ENCODE data around the gene PIEZO1. TPM values are rescaled to one million over a fixed set of nuclear protein-coding genes. Genes with fewer than 3 reads are reported as not detected.

The PIEZO1 gene
- total RNA-seq, 2 donors from 2014 or later, result 156 to 202 TPM

- H3K27ac ChIP-seq, result no peak overlapping the region
- intact Hi-C loops (cut with DNase I), result no loop called here
- no peaks in the 10 kb centered on the region for H3K4me1 ChIP-seq (replicated peaks)
- no peak for DNase-seq (ENCODE audit: low spot score)
- H3K4me3 ChIP-seq, result no peak overlapping the region
- H3K36me3 ChIP-seq, result no peaks in the 10 kb centered on the region
- TF ChIP-seq POLR2A (IDR thresholded peaks at IDR 0.05) (no peak), POLR2AphosphoS5 (IDR thresholded peaks at IDR 0.05) (no peak), CTCF (IDR thresholded peaks at IDR 0.05) (no peak)
- H3K27me3 ChIP-seq (replicated peaks; ENCODE audit: insufficient read depth), result peaks cover 3% of the 10 kb centered on the region
- no peaks in the 10 kb centered on the region for H3K9me3 ChIP-seq
- 90% methylated on average over 39 of the region's 39 CpGs for WGBS
Observed at GRCh38 chr16:88693420-88694177, 91.4 kb downstream of the PIEZO1 start.

DNA sequence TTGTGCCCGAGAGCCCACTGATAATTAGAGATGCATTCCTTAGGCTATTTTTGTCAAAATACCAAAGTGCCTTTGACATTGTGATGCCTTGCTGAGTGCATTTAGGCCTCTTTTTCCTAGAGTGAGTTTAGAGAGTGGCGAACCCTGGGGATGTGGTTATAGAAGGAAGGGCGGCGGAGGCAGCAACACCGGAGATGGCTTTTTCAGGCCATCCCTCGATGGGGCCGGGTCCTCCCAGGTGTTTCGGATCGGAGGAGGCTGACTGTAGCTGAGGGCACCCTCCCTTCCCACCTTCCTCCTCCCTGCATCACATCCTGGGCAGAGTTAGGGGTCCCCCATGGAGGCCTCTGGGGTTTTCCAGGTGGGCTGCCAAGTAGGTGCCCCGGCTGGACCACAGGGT, 92.2 kb downstream of the PIEZO1 start:
- TF ChIP-seq CTCF (IDR thresholded peaks at IDR 0.05) (no peak), POLR2AphosphoS5 (IDR thresholded peaks at IDR 0.05) (no peak), POLR2A (IDR thresholded peaks at IDR 0.05) (no peak)
- no peaks in the 10 kb centered on the region for H3K4me1 ChIP-seq (replicated peaks)
- intact Hi-C loops (cut with DNase I), result no loop called here
- DNase-seq (ENCODE audit: low spot score), result no peak
- H3K4me3 ChIP-seq, result no peak overlapping the region
- peaks cover 3% of the 10 kb centered on the region for H3K27me3 ChIP-seq (replicated peaks; ENCODE audit: insufficient read depth)
- no peak overlapping the region for H3K27ac ChIP-seq
- H3K9me3 ChIP-seq, result no peaks in the 10 kb centered on the region
- H3K36me3 ChIP-seq, result no peaks in the 10 kb centered on the region
- 75% methylated on average over 10 of the region's 10 CpGs for WGBS

GRCh38 chr16:88691924-88692560, 93.0 kb downstream of the PIEZO1 start:
- H3K4me3 ChIP-seq, result no peak overlapping the region
- H3K27ac ChIP-seq, result no peak overlapping the region
- 66% methylated on average over 23 of the region's 26 CpGs for WGBS
- no peaks in the 10 kb centered on the region for H3K36me3 ChIP-seq
- no peak for DNase-seq (ENCODE audit: low spot score)
- no peak for TF ChIP-seq POLR2A (IDR thresholded peaks at IDR 0.05)
- TF ChIP-seq POLR2AphosphoS5 (IDR thresholded peaks at IDR 0.05), result no peak
- TF ChIP-seq CTCF (IDR thresholded peaks at IDR 0.05), result no peak
- no peaks in the 10 kb centered on the region for H3K4me1 ChIP-seq (replicated peaks)
- H3K9me3 ChIP-seq, result no peaks in the 10 kb centered on the region
- intact Hi-C loops (cut with DNase I), result no loop called here
- H3K27me3 ChIP-seq (replicated peaks; ENCODE audit: insufficient read depth), result peaks cover 3% of the 10 kb centered on the region

- TF ChIP-seq CTCF (IDR thresholded peaks at IDR 0.05), result no peak
- no peak for TF ChIP-seq POLR2AphosphoS5 (IDR thresholded peaks at IDR 0.05)
- TF ChIP-seq POLR2A (IDR thresholded peaks at IDR 0.05), result no peak
- H3K4me3 ChIP-seq, result no peak overlapping the region
- H3K27me3 ChIP-seq (replicated peaks; ENCODE audit: insufficient read depth), result peaks cover 3% of the 10 kb centered on the region
- DNase-seq (ENCODE audit: low spot score), result no peak
- no peak overlapping the region for H3K27ac ChIP-seq
- no peaks in the 10 kb centered on the region for H3K36me3 ChIP-seq
- H3K4me1 ChIP-seq (replicated peaks), result no peaks in the 10 kb centered on the region
- 81% methylated on average over 33 of the region's 33 CpGs for WGBS
- intact Hi-C loops (cut with DNase I), result no loop called here
- no peaks in the 10 kb centered on the region for H3K9me3 ChIP-seq
Observed at GRCh38 chr16:88691129-88691813, 93.7 kb downstream of the PIEZO1 start.
